HG03558 (cell line): Measurements from ENCODE around the gene KRTAP3-1.
"Not testable (repeated sequence)": the region's sequence is repeated elsewhere in the genome, so short reads cannot be mapped to it uniquely, and the experiment has no call there.

Experiments
- ATAC-seq: cut with Tn5 transposase; IDR thresholded peaks from one replicate; pipeline ENCODE4 v1.9.1; 2021; ENCODE audit warnings: moderate number of reproducible peaks; ENCODE audit not compliant: unreplicated experiment; ENCODE audit errors: extremely low read depth

Gene KRTAP3-1

GRCh38 chr17:41016578-41017215 is 7.8 kb upstream of the KRTAP3-1 start:
- ATAC-seq, result no peak

- ATAC-seq, result no peak
Observed at GRCh38 chr17:41015454-41015853, 6.5 kb upstream of the KRTAP3-1 start.

- no peak for ATAC-seq
Observed at GRCh38 chr17:41013606-41014005, 4.7 kb upstream of the KRTAP3-1 start.

- ATAC-seq, result no peak
Observed at GRCh38 chr17:41013181-41013580, 4.3 kb upstream of the KRTAP3-1 start.

GRCh38 chr17:41012326-41013120 is 3.6 kb upstream of the KRTAP3-1 start:
- no peak for ATAC-seq

- no peak for ATAC-seq
Observed at GRCh38 chr17:41010441-41010840, 1.5 kb upstream of the KRTAP3-1 start.

GRCh38 chr17:41009936-41010335 is 1.0 kb upstream of the KRTAP3-1 start:
- ATAC-seq, result no peak

- ATAC-seq, result no peak
Observed at GRCh38 chr17:41009301-41009760, 403 bp upstream of the KRTAP3-1 start.

- no peak for ATAC-seq
Observed at GRCh38 chr17:41004397-41004796, 4.5 kb downstream of the KRTAP3-1 start.

GRCh38 chr17:41003926-41004325 is 5.0 kb downstream of the KRTAP3-1 start:
- ATAC-seq, result no peak

GRCh38 chr17:41002814-41003213 is 6.1 kb downstream of the KRTAP3-1 start:
- no peak for ATAC-seq

GRCh38 chr17:41001795-41002194 is 7.1 kb downstream of the KRTAP3-1 start:
- no peak for ATAC-seq

- ATAC-seq, result not testable (repeated sequence)
Observed at GRCh38 chr17:40999563-40999962, 9.4 kb downstream of the KRTAP3-1 start, which contains the start of gene KRTAP3-2. TSS of gene KRTAP3-2 (minus strand) at chr17:40999906. CDS start at chr17:40999853, 53 bp downstream.

GRCh38 chr17:40997361-40997760 is 11.6 kb downstream of the KRTAP3-1 start:
- ATAC-seq, result no peak

- no peak for ATAC-seq
Observed at GRCh38 chr17:40996829-40997228, 12.1 kb downstream of the KRTAP3-1 start.

- no peak for ATAC-seq
Observed at GRCh38 chr17:40995116-40995515, 13.8 kb downstream of the KRTAP3-1 start.

GRCh38 chr17:40993839-40994238 is 15.1 kb downstream of the KRTAP3-1 start, which contains the start of gene KRTAP3-3:
TSS of gene KRTAP3-3 (minus strand) at chr17:40994164. CDS start at chr17:40994097, 67 bp downstream.
- no peak for ATAC-seq

GRCh38 chr17:40993084-40993483 is 15.8 kb downstream of the KRTAP3-1 start:
- ATAC-seq, result no peak

GRCh38 chr17:40992666-40993065 is 16.3 kb downstream of the KRTAP3-1 start:
- ATAC-seq, result no peak

- ATAC-seq, result no peak
Observed at GRCh38 chr17:40986920-40987319, 22.0 kb downstream of the KRTAP3-1 start.

- ATAC-seq, result no peak
Observed at GRCh38 chr17:40984226-40984625, 24.7 kb downstream of the KRTAP3-1 start, which contains the start of gene KRT40. TSS of gene KRT40 (minus strand) at chr17:40984326. CDS start at chr17:40984273, 53 bp downstream.
